ENCODE data around the gene RSRC2.

DNA sequence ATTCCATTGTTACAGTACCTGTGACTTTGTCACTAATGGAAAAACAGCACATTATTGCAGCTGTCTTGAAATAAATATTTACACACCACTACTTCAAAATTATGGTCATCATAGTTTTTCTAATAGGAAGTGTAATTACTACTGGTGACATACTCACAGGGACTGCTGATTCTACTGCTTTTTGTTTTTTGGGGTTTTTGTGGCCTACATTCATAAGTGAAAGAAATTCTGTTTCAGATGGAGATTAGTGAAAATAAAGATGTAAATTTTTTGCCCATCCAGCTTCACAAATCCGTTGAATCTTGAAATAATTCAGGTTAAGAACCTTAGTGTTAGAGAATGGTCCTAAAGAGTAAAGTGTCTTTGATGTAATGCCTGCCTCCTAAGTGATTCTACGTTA lies 17.8 kb upstream of the RSRC2 start:
- TF ChIP-seq, protein P1, sequence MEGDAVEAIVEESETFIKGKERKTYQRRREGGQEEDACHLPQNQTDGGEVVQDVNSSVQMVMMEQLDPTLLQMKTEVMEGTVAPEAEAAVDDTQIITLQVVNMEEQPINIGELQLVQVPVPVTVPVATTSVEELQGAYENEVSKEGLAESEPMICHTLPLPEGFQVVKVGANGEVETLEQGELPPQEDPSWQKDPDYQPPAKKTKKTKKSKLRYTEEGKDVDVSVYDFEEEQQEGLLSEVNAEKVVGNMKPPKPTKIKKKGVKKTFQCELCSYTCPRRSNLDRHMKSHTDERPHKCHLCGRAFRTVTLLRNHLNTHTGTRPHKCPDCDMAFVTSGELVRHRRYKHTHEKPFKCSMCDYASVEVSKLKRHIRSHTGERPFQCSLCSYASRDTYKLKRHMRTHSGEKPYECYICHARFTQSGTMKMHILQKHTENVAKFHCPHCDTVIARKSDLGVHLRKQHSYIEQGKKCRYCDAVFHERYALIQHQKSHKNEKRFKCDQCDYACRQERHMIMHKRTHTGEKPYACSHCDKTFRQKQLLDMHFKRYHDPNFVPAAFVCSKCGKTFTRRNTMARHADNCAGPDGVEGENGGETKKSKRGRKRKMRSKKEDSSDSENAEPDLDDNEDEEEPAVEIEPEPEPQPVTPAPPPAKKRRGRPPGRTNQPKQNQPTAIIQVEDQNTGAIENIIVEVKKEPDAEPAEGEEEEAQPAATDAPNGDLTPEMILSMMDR (IDR thresholded peaks at IDR 0.05): no peak
- TF ChIP-seq POLR2A (IDR thresholded peaks at IDR 0.05): no peak
